Caco-2 (cell line): ENCODE results near the gene TXNL4B. TPM values are rescaled to one million over a fixed set of nuclear protein-coding genes. Genes with fewer than 3 reads are reported as not detected.

Experiments used
- BruUV-seq: library from RNA; stranded (reverse); fragments of 400-500 nt; replicated peaks from 2 replicates; lab custom pipeline; 2021; lab: Mats Ljungman, UMichigan
- CTCF ChIA-PET: fragments of 300-600 bp; sonication (Branson Sonifier 250); formaldehyde crosslinking; loops from one replicate; lab custom pipeline; 2022; ENCODE audit warnings: antibody characterized with exemption; lab: Charles Lee
- POLR2A ChIA-PET: fragments of 300-600 bp; sonication (Branson Sonifier 250); formaldehyde crosslinking; loops from one replicate; lab custom pipeline; 2022; ENCODE audit warnings: antibody characterized with exemption; lab: Charles Lee
- DNase-seq, 2 experiments: peaks; one replicate each; pipeline versions ENCODE4 v3.0.0 to v3.0.0-alpha.2; 2020 to 2022
- H3K27me3 ChIP-seq: replicated peaks from 2 replicates; pipeline ENCODE4 v1.6.0; 2011; ENCODE audit warnings: low read length; ENCODE audit not compliant: control insufficient read depth, insufficient read depth
- H3K36me3 ChIP-seq: 2 replicates; pipeline ENCODE4 v1.5.1; 2011; ENCODE audit warnings: low read length; ENCODE audit not compliant: control insufficient read depth, insufficient read depth
- H3K4me1 ChIP-seq: fragments of 250-450 bp; sonication (Bioruptor Pico); 2 replicates; pipeline ENCODE4 v1.5.1; 2020; ENCODE audit warnings: mild to moderate bottlenecking
- H3K4me3 ChIP-seq: 2 replicates; pipeline ENCODE4 v1.5.1; 2011; ENCODE audit warnings: low read depth, mild to moderate bottlenecking, control low read depth, low read length
- H3K9me3 ChIP-seq: fragments of 250-450 bp; sonication (Bioruptor Pico); 2 replicates; pipeline ENCODE4 v1.5.1; 2020; ENCODE audit warnings: mild to moderate bottlenecking, moderate library complexity
- H3K27ac Mint-ChIP-seq: one replicate; pipeline ENCODE4 v1.8.0; 2022; ENCODE audit warnings: mixed read lengths; ENCODE audit not compliant: unreplicated experiment
- H3K27me3 Mint-ChIP-seq: one replicate; pipeline ENCODE4 v1.8.0; 2022; ENCODE audit warnings: mixed read lengths; ENCODE audit not compliant: insufficient read depth, unreplicated experiment
- H3K36me3 Mint-ChIP-seq: one replicate; pipeline ENCODE4 v1.8.0; 2022; ENCODE audit warnings: mild to moderate bottlenecking, mixed read lengths; ENCODE audit not compliant: insufficient read depth, unreplicated experiment
- H3K4me1 Mint-ChIP-seq: one replicate; pipeline ENCODE4 v1.8.0; 2022; ENCODE audit warnings: low read depth, mixed read lengths; ENCODE audit not compliant: unreplicated experiment
- H3K4me3 Mint-ChIP-seq: one replicate; pipeline ENCODE4 v1.8.0; 2022; ENCODE audit warnings: mild to moderate bottlenecking, moderate library complexity, mixed read lengths; ENCODE audit not compliant: unreplicated experiment
- H3K9me3 Mint-ChIP-seq: one replicate; pipeline ENCODE4 v1.8.0; 2022; ENCODE audit warnings: mixed read lengths; ENCODE audit not compliant: unreplicated experiment
- CTCF ChIP-seq, 2 experiments: fragments of 200-600 bp in 1 of 2; IDR thresholded peaks; 1 replicate in 1 of 2; 2 replicates in 1 of 2; pipeline versions ENCODE4 v1.5.1 to v1.8.0; 2011 to 2022; ENCODE audit warnings: antibody characterized with exemption in 1 of 2, control low read depth in 1 of 2, inconsistent platforms in 1 of 2, low read depth in 1 of 2, low read length in 1 of 2, mild to moderate bottlenecking in 1 of 2, moderate library complexity in 1 of 2; ENCODE audit not compliant: insufficient read depth in 1 of 2, severe bottlenecking in 1 of 2, unreplicated experiment in 1 of 2
- intact Hi-C: fragments of 100-400 bp; cut with micrococcal nuclease; formaldehyde crosslinking; loops from one replicate; pipeline ENCODE4 v1.10.0; 2022; ENCODE audit not compliant: unreplicated experiment
- total RNA-seq: library from RNA; stranded (reverse); gene quantifications from 2 replicates; pipeline ENCODE4 v1.2.3, GENCODE V29; 2022

Gene TXNL4B
- total RNA-seq, 1 experiment from 2014 or later: 17.9 TPM

- Histone ChIP-seq H3K4me1 (no peaks in the 10 kb centered on the region), H3K4me3 (no peak overlapping the region), H3K9me3 (peaks cover 6% of the 10 kb centered on the region; the same call in 1 of the 2 replicates), H3K27me3 (no peaks in the 10 kb centered on the region), H3K36me3 (no peaks in the 10 kb centered on the region)
- Mint-ChIP-seq H3K4me3 (no peak overlapping the region), H3K27me3 (peaks cover 9% of the 10 kb centered on the region), H3K9me3 (peaks cover 18% of the 10 kb centered on the region), H3K4me1 (peaks cover 11% of the 10 kb centered on the region), H3K27ac (no peak overlapping the region), H3K36me3 (no peaks in the 10 kb centered on the region)
- ChIA-PET POLR2A (no interaction called here), CTCF (no interaction called here)
- TF ChIP-seq CTCF (IDR thresholded peaks at IDR 0.05; ENCODE audit: insufficient read depth in 1 of 2, low read depth in 1 of 2, low read length in 1 of 2, severe bottlenecking in 1 of 2, unreplicated experiment in 1 of 2): no peak
- no peak for DNase-seq
- BruUV-seq: no TSS peak
- intact Hi-C loops: no loop called here
These were observed 41.6 kb downstream of the TXNL4B start for GRCh38 chr16:72051818-72052217.

GRCh38 chr16:72050769-72051464, 42.5 kb downstream of the TXNL4B start:
- intact Hi-C loops: no loop called here
- POLR2A ChIA-PET: no interaction called here
- no peak for DNase-seq
- H3K4me1 ChIP-seq: no peaks in the 10 kb centered on the region
- TF ChIP-seq CTCF (IDR thresholded peaks at IDR 0.05; ENCODE audit: insufficient read depth in 1 of 2, low read depth in 1 of 2, low read length in 1 of 2, severe bottlenecking in 1 of 2, unreplicated experiment in 1 of 2): no peak
- H3K9me3 ChIP-seq: peaks cover 6% of the 10 kb centered on the region; the same call in 1 of the 2 replicates
- peaks cover 9% of the 10 kb centered on the region for H3K27me3 Mint-ChIP-seq
- no peak overlapping the region for H3K27ac Mint-ChIP-seq
- H3K4me3 ChIP-seq: no peak overlapping the region
- no peak overlapping the region for H3K4me3 Mint-ChIP-seq
- H3K9me3 Mint-ChIP-seq: peaks cover 18% of the 10 kb centered on the region
- no TSS peak for BruUV-seq
- H3K4me1 Mint-ChIP-seq: peaks cover 11% of the 10 kb centered on the region
- CTCF ChIA-PET: interaction anchor here (0.9 kb wide), 1 partner anchor 43 kb away, joined by 3 read pairs; the partner anchor contains the start of genes DHX38 and TXNL4B
- no peaks in the 10 kb centered on the region for H3K36me3 ChIP-seq
- no peaks in the 10 kb centered on the region for H3K27me3 ChIP-seq
- H3K36me3 Mint-ChIP-seq: no peaks in the 10 kb centered on the region

GRCh38 chr16:72049110-72049509, 44.3 kb downstream of the TXNL4B start:
- H3K4me3 Mint-ChIP-seq: no peak overlapping the region
- intact Hi-C loops: no loop called here
- TF ChIP-seq CTCF (IDR thresholded peaks at IDR 0.05; ENCODE audit: insufficient read depth in 1 of 2, low read depth in 1 of 2, low read length in 1 of 2, severe bottlenecking in 1 of 2, unreplicated experiment in 1 of 2): no peak
- H3K9me3 ChIP-seq: peaks cover 6% of the 10 kb centered on the region; the same call in 1 of the 2 replicates
- no TSS peak for BruUV-seq
- peaks cover 14% of the 10 kb centered on the region for H3K27me3 Mint-ChIP-seq
- H3K27me3 ChIP-seq: no peaks in the 10 kb centered on the region
- DNase-seq: no peak
- H3K9me3 Mint-ChIP-seq: peaks cover 18% of the 10 kb centered on the region
- ChIA-PET CTCF (no interaction called here), POLR2A (no interaction called here)
- H3K4me1 ChIP-seq: no peaks in the 10 kb centered on the region
- H3K4me3 ChIP-seq: no peak overlapping the region
- H3K27ac Mint-ChIP-seq: no peak overlapping the region
- peaks cover 5% of the 10 kb centered on the region for H3K4me1 Mint-ChIP-seq
- no peaks in the 10 kb centered on the region for H3K36me3 Mint-ChIP-seq
- no peaks in the 10 kb centered on the region for H3K36me3 ChIP-seq
